ENCODE measurements around the gene FARS2. TPM values are rescaled to one million over a fixed set of nuclear protein-coding genes. Genes with fewer than 3 reads are reported as not detected.

FARS2 gene
- total RNA-seq, 1 experiment from 2014 or later: 15.0 TPM

GRCh38 chr6:5516036-5516435 is 254.7 kb downstream of the FARS2 start:
- ATAC-seq (no peak), DNase-seq (ENCODE audit: low spot score) (no peak)
- POLR2A ChIA-PET: interaction anchor here (0.6 kb wide), 1 partner anchor 1018 kb away, joined by 3 read pairs; no protein-coding TSS in a partner anchor
- H3K4me3 Mint-ChIP-seq: no peak overlapping the region
- no peak overlapping the region for H3K27ac Mint-ChIP-seq
- no peaks in the 10 kb centered on the region for H3K36me3 Mint-ChIP-seq
- CTCF ChIA-PET: interaction anchor here (2.5 kb wide), 1 partner anchor 45 kb away, joined by 9 read pairs; no protein-coding TSS in a partner anchor
- H3K27me3 Mint-ChIP-seq (ENCODE audit: low read depth): no peaks in the 10 kb centered on the region
- H3K9me3 Mint-ChIP-seq: no peaks in the 10 kb centered on the region
- TF ChIP-seq, protein P1, sequence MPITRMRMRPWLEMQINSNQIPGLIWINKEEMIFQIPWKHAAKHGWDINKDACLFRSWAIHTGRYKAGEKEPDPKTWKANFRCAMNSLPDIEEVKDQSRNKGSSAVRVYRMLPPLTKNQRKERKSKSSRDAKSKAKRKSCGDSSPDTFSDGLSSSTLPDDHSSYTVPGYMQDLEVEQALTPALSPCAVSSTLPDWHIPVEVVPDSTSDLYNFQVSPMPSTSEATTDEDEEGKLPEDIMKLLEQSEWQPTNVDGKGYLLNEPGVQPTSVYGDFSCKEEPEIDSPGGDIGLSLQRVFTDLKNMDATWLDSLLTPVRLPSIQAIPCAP (CRISPR knock-in tag; IDR thresholded peaks at IDR 0.05): no peak
- TF ChIP-seq MYBL2 (CRISPR knock-in tag; IDR thresholded peaks at IDR 0.05) (no peak), GABPB1 (CRISPR knock-in tag; IDR thresholded peaks at IDR 0.05) (no peak), MXD4 (CRISPR knock-in tag; IDR thresholded peaks at IDR 0.05; ENCODE audit: borderline replicate concordance) (no peak), CREB1 (CRISPR knock-in tag; IDR thresholded peaks at IDR 0.05) (no peak), ZNF317 (CRISPR knock-in tag; IDR thresholded peaks at IDR 0.05; ENCODE audit: borderline replicate concordance, low read depth) (no peak), ZNF281 (CRISPR knock-in tag; IDR thresholded peaks at IDR 0.05) (no peak), ZNF671 (CRISPR knock-in tag; IDR thresholded peaks at IDR 0.05) (no peak), NR2C2 (CRISPR knock-in tag; IDR thresholded peaks at IDR 0.05) (no peak), SOX15 (CRISPR knock-in tag; IDR thresholded peaks at IDR 0.05) (no peak), FOXK1 (CRISPR knock-in tag; IDR thresholded peaks at IDR 0.05) (no peak), ZNF416 (CRISPR knock-in tag; IDR thresholded peaks at IDR 0.05) (no peak)
- TF ChIP-seq, protein P2, sequence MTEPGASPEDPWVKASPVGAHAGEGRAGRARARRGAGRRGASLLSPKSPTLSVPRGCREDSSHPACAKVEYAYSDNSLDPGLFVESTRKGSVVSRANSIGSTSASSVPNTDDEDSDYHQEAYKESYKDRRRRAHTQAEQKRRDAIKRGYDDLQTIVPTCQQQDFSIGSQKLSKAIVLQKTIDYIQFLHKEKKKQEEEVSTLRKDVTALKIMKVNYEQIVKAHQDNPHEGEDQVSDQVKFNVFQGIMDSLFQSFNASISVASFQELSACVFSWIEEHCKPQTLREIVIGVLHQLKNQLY (CRISPR knock-in tag; IDR thresholded peaks at IDR 0.05): no peak
- TF ChIP-seq, protein P3, sequence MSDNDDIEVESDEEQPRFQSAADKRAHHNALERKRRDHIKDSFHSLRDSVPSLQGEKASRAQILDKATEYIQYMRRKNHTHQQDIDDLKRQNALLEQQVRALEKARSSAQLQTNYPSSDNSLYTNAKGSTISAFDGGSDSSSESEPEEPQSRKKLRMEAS (CRISPR knock-in tag; IDR thresholded peaks at IDR 0.05): no peak
- TF ChIP-seq, protein P4, sequence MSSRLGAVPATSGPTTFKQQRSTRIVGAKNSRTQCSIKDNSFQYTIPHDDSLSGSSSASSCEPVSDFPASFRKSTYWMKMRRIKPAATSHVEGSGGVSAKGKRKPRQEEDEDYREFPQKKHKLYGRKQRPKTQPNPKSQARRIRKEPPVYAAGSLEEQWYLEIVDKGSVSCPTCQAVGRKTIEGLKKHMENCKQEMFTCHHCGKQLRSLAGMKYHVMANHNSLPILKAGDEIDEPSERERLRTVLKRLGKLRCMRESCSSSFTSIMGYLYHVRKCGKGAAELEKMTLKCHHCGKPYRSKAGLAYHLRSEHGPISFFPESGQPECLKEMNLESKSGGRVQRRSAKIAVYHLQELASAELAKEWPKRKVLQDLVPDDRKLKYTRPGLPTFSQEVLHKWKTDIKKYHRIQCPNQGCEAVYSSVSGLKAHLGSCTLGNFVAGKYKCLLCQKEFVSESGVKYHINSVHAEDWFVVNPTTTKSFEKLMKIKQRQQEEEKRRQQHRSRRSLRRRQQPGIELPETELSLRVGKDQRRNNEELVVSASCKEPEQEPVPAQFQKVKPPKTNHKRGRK (CRISPR knock-in tag; IDR thresholded peaks at IDR 0.05; ENCODE audit: borderline replicate concordance): no peak
- peaks cover 13% of the 10 kb centered on the region for H3K4me1 Mint-ChIP-seq

DNA sequence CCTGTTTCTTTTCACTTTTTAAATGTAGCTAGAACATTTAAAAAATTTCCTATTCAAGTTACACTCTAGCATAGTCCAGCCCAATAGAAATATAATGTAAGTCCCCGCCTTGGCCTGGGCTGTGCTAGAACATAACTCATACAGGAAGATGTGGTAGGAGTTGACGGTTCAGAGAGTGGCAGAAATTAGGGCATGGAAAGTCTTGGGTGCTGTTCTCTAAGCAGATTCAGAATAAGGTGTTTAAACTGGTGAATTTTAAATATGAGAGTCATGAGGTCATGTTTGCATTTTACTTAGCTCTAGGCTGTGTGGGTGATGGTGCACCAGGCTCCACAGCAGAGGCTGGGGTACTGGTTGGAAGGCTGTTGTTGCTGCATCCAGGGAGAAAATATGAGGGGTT is 256.5 kb downstream of the FARS2 start:
- no peak for DNase-seq (ENCODE audit: low spot score)
- ChIA-PET CTCF (no interaction called here), POLR2A (no interaction called here)
- ATAC-seq: no peak
- H3K27ac Mint-ChIP-seq: no peak overlapping the region
- H3K27me3 Mint-ChIP-seq (ENCODE audit: low read depth): no peaks in the 10 kb centered on the region
- no peaks in the 10 kb centered on the region for H3K9me3 Mint-ChIP-seq
- no peaks in the 10 kb centered on the region for H3K36me3 Mint-ChIP-seq
- H3K4me3 Mint-ChIP-seq: no peak overlapping the region
- no peaks in the 10 kb centered on the region for H3K4me1 Mint-ChIP-seq
- TF ChIP-seq GTF2I (CRISPR knock-in tag; conservative IDR thresholded peaks at IDR 0.05) (no peak), IRF2 (CRISPR knock-in tag; IDR thresholded peaks at IDR 0.05; ENCODE audit: borderline replicate concordance, low read depth) (no peak)
- TF ChIP-seq, protein P5, sequence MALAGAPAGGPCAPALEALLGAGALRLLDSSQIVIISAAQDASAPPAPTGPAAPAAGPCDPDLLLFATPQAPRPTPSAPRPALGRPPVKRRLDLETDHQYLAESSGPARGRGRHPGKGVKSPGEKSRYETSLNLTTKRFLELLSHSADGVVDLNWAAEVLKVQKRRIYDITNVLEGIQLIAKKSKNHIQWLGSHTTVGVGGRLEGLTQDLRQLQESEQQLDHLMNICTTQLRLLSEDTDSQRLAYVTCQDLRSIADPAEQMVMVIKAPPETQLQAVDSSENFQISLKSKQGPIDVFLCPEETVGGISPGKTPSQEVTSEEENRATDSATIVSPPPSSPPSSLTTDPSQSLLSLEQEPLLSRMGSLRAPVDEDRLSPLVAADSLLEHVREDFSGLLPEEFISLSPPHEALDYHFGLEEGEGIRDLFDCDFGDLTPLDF (CRISPR knock-in tag; IDR thresholded peaks at IDR 0.05): no peak

All from WTC11 (cell line).